Measurements from ENCODE around the gene FOXK2. TPM values are rescaled to one million over a fixed set of nuclear protein-coding genes. Genes with fewer than 3 reads are reported as not detected.
"Not testable (repeated sequence)": the region's sequence is repeated elsewhere in the genome, so short reads cannot be mapped to it uniquely, and the experiment has no call there.

Gene FOXK2
- total RNA-seq, 1 donor from 2014 or later = 60.4 TPM

DNA sequence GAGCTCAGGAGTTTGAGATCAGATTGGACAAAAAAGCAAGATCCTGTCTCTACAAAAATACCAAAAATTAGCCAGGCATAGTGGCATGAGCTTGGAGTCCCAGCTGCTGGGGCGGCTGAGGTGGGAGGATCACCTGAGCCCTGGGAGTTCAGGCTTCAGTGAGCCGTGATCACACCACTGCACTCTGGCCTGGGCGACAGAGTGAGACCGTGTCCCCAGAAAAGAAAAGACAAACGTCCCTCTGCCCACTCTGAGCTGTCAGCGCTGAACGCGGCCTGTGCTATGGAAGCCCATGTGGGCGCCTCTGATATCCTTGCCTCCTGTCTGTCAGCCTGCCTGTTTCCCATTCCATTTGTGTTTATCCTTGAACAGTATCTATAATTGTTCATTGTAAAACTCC, 50.7 kb downstream of the FOXK2 start:
- no peaks in the 10 kb centered on the region for H3K9me3 Mint-ChIP-seq
- no peaks in the 10 kb centered on the region for H3K4me1 Mint-ChIP-seq
- no peak overlapping the region for H3K27ac Mint-ChIP-seq
- intact Hi-C loops (cut with micrococcal nuclease) = no loop called here
- H3K4me3 Mint-ChIP-seq = no peak overlapping the region
- no peak for DNase-seq
- no peaks in the 10 kb centered on the region for H3K27me3 Mint-ChIP-seq
- TF ChIP-seq, protein P1, sequence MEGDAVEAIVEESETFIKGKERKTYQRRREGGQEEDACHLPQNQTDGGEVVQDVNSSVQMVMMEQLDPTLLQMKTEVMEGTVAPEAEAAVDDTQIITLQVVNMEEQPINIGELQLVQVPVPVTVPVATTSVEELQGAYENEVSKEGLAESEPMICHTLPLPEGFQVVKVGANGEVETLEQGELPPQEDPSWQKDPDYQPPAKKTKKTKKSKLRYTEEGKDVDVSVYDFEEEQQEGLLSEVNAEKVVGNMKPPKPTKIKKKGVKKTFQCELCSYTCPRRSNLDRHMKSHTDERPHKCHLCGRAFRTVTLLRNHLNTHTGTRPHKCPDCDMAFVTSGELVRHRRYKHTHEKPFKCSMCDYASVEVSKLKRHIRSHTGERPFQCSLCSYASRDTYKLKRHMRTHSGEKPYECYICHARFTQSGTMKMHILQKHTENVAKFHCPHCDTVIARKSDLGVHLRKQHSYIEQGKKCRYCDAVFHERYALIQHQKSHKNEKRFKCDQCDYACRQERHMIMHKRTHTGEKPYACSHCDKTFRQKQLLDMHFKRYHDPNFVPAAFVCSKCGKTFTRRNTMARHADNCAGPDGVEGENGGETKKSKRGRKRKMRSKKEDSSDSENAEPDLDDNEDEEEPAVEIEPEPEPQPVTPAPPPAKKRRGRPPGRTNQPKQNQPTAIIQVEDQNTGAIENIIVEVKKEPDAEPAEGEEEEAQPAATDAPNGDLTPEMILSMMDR (IDR thresholded peaks at IDR 0.05) = no peak
- peaks cover 78% of the 10 kb centered on the region for H3K36me3 Mint-ChIP-seq (ENCODE audit: low read depth)
- ATAC-seq (ENCODE audit: low read depth) = no peak
- CTCF ChIA-PET = interaction anchor here (0.8 kb wide), 1 partner anchor 19 kb away, joined by 3 read pairs; no protein-coding TSS in a partner anchor
- POLR2A ChIA-PET = no interaction called here

DNA sequence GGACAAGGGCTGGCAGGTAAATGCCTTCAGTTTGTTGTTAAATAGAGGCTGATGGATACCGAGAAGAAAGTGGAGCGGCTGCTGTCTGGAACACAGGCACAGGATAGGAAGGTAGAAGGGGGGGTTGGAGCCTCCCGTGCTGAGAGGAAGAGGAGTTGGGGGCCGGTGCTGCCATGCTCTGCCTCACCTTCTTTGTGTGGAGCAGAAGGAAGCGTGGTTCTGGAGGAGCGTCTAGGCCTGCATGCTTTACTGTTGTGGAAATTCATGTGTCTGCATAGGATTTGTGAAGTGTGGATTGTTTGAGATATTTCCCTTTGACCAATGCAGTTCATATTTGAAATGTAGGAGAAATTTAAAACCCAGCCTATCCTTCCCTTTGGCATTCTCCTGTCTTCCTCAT, 52.3 kb downstream of the FOXK2 start:
- Mint-ChIP-seq H3K36me3 (ENCODE audit: low read depth) (peaks cover 76% of the 10 kb centered on the region), H3K4me3 (no peak overlapping the region), H3K27me3 (no peaks in the 10 kb centered on the region), H3K9me3 (no peaks in the 10 kb centered on the region), H3K4me1 (no peaks in the 10 kb centered on the region), H3K27ac (no peak overlapping the region)
- ChIA-PET CTCF (no interaction called here), POLR2A (no interaction called here)
- ATAC-seq (ENCODE audit: low read depth) (no peak), DNase-seq (no peak)
- TF ChIP-seq, protein P1 (IDR thresholded peaks at IDR 0.05) = no peak
- intact Hi-C loops (cut with micrococcal nuclease) = no loop called here

DNA sequence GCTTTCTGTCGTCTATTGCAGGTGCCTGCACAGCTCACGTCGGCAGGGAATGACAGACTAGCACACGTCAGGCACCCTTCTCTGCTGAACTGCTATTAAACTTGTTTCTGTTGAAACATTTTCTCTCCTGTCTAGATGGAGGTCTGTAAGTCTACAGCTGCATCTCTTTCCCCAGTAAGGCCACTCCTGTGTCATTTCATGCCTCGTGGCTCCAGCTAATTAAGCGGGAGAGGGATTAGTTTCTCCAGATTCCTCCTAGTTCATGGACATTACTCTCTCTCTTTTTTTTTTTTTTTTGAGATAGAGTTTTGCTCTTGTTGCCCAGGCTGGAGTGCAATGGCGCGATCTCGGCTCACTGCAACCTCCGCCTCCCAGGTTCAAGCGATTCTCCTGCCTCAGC, 54.5 kb downstream of the FOXK2 start:
- H3K9me3 Mint-ChIP-seq = no peaks in the 10 kb centered on the region
- no peaks in the 10 kb centered on the region for H3K4me1 Mint-ChIP-seq
- ChIA-PET CTCF (no interaction called here), POLR2A (no interaction called here)
- ATAC-seq (ENCODE audit: low read depth) (no peak), DNase-seq (no peak)
- no peaks in the 10 kb centered on the region for H3K27me3 Mint-ChIP-seq
- intact Hi-C loops (cut with micrococcal nuclease) = no loop called here
- TF ChIP-seq, protein P1 (IDR thresholded peaks at IDR 0.05) = no peak
- H3K27ac Mint-ChIP-seq = no peak overlapping the region
- H3K4me3 Mint-ChIP-seq = no peak overlapping the region
- H3K36me3 Mint-ChIP-seq (ENCODE audit: low read depth) = peaks cover 76% of the 10 kb centered on the region

DNA sequence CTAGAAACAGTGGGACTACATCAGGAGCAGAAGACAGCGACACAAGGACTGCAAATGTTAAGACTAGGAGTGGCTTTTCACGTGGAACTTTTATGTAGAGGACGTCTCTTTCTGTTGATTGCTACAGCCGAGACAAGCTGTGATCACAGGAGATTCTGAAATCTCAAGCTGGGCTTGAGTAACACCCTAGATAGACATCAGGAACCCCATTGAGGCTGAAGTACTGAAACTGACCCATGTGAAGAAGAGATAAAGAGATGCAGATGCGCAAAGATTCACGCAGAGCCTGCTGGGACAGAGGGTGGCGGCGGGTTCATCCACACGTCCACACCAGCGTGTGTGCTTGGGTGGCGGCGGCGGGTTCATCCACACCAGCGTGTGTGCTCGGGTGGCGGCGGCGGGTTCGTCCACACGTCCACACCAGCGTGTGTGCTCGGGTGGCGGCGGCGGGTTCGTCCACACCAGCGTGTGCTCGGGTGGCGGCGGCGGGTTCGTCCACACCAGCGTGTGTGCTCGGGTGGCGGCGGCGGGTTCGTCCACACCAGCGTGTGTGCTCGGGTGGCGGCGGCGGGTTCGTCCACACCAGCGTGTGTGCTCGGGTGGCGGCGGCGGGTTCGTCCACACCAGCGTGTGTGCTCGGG, 56.2 kb downstream of the FOXK2 start:
- intact Hi-C loops (cut with micrococcal nuclease); DNase-seq; ATAC-seq (ENCODE audit: low read depth); H3K9me3 Mint-ChIP-seq; CTCF ChIA-PET; POLR2A ChIA-PET; H3K27me3 Mint-ChIP-seq; H3K27ac Mint-ChIP-seq; H3K4me3 Mint-ChIP-seq; H3K4me1 Mint-ChIP-seq: not testable (repeated sequence)
- H3K36me3 Mint-ChIP-seq (ENCODE audit: low read depth) = peaks cover 67% of the 10 kb centered on the region

DNA sequence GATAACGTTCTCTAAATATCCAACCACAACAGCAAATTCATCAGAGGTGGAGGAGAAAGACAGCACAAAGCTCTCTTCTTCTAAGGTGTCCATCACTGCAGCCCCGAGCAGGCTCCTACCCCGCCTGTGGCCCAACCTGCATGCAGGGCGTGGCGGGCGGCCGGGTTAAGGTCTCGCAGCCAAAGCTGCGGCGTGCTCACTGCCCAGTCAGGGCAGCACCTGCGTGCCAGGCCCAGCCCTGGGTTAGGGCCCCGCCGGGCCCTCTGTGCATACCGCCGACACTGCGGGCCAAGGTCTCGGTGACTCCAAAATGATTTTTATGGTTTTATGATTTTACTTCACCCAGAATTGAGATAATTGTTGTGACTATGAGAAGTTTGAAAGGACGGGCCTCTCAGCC, 57.8 kb downstream of the FOXK2 start:
- peaks cover 64% of the 10 kb centered on the region for H3K36me3 Mint-ChIP-seq (ENCODE audit: low read depth)
- CTCF ChIA-PET = no interaction called here

DNA sequence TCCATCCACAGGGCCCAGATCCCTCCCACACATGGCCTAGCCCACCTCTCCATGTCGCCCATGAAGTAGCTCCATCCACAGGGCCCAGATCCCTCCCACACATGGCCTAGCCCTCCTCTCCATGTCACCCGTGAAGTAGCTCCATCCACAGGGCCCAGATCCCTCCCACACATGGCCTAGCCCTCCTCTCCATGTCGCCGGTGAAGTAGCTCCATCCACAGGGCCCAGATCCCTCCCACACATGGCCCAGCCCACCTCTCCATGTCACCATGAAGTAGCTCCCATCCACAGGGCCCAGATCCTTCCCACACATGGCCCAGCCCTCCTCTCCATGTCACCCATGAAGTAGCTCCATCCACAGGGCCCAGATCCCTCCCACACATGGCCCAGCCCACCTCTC, 60.4 kb downstream of the FOXK2 start:
- CTCF ChIA-PET = not testable (repeated sequence)

More for the DNA sequence above, 57.8 kb downstream of the FOXK2 start:
- Mint-ChIP-seq H3K9me3 (no peaks in the 10 kb centered on the region), H3K27ac (no peak overlapping the region), H3K27me3 (no peaks in the 10 kb centered on the region), H3K4me1 (no peaks in the 10 kb centered on the region), H3K4me3 (no peak overlapping the region)
- TF ChIP-seq, protein P1 (IDR thresholded peaks at IDR 0.05) = no peak
- ATAC-seq (ENCODE audit: low read depth) (no peak), DNase-seq (no peak)
- intact Hi-C loops (cut with micrococcal nuclease) = no loop called here
- POLR2A ChIA-PET = no interaction called here

More for the DNA sequence above, 60.4 kb downstream of the FOXK2 start:
- POLR2A ChIA-PET; intact Hi-C loops (cut with micrococcal nuclease); H3K27ac Mint-ChIP-seq; H3K27me3 Mint-ChIP-seq; H3K4me1 Mint-ChIP-seq; H3K4me3 Mint-ChIP-seq; H3K9me3 Mint-ChIP-seq; ATAC-seq (ENCODE audit: low read depth); DNase-seq: not testable (repeated sequence)
- peaks cover 61% of the 10 kb centered on the region for H3K36me3 Mint-ChIP-seq (ENCODE audit: low read depth)

All from activated B cell treated with CpG ODN at 0.5 μM for 24 hours (primary cell).